Measurements from ENCODE around the gene PAK2.
A peak's percentile ranks its signal among the peaks of the same experiment; 100 is the strongest.
"Not testable (repeated sequence)": the region's sequence is repeated elsewhere in the genome, so short reads cannot be mapped to it uniquely, and the experiment has no call there.

Gene PAK2

DNA sequence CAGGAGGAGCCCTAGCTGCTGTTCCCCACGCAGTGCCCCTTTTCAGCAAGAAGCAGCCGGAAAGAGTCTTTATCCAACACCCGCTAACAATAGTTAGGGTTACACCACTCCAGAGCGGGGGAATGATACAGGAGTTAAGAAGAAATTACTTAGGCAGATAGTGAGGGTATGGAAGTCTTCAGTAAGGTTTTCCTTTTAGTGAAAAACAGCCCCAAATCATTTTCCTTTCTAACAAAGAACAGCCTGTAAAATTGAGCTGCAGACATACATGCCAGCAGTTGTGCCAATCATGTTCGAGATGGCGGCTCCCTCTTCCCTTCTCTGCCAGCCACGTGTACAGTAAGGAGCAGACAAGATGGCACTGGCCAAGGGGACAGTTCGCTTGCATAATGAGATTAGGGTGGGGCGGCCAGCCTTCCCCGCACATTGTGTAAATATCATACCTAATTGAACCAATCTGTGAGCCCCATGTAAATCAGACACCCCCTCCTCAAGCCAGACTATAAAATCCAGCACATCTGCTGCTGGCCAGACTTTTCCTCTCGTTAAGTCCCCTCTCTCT, 109.6 kb downstream of the PAK2 start:
- no peak for DNase-seq

DNA sequence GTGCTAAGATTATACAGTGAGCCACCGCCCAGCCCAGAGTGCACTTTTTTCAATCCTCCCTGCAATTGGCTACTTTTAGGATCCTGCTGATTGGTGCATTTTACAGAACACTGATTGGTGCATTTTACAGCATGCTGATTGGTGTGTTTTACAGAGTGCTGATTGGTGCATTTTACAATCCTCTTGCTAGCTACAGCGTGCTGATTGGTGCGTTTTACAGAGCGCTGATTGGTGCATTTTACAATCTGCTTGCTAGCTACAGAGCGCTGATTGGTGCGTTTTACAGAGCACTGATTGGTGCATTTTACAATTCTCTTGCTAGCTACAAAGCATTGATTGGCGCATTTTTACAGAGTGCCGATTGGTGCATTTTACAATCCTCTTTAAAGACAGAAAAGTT, 123.3 kb downstream of the PAK2 start:
- DNase-seq = not testable (repeated sequence)

DNA sequence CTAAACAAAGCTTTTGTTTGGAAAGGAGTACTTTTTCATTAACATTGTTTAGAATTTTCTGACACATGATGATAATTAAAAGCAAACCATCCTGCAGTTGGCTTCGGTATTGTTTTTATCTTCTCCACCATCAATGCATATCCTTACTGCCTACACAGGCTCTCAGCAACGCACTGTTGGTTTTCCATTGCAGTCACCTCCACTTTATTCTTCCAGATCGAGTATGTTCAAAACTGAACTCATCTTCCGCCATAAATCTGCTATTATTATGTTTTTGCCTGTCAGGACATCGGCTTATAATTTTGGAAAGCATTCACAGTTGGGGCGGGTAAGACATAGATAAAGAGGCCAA, 127.5 kb downstream of the PAK2 start:
- DNase-seq = no peak

DNA sequence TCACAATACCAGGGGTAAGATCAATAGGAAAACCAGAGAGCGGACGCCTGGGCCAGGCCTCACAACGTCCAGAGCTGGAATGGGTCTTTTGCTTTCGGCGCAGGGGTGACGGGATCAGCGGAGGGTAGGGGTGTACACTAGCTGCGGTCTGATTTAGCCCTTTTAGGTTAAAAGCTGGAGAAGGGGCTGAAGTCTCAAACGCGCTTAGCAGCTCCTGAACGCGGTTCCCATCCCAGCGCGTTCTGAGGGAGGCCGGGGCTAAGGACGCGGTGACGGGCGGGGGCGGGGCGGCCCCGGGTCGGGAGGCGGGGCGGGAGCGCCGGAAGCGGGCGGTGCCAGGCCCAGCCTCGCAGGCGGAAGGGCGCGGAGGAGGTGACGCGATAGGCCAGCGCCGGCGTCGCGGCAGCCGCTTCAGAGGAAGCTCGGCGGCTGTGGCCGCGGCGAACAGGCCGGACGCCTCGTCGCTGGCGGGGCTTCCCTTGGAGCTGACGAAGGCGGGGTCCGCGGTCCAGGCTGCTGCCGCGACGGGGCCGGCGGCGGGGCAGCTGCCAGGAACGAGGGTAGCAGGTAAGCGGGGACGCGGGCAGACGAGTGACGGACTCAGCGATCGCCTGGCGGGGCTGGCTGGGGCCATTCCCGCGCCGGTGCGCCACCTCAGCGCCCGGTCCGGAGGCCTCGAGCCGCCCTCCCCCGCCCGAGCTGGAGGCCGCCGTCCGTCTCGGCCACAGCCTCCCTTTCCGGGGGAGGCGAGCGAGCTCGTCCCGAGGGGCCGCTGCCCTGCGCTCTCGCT, 128.0 kb downstream of the PAK2 start, which contains the start of gene SENP5:
TSS of gene SENP5 (plus strand) at position 414 of the 790 bp plus-strand sequence. CDS start 17,262 bp downstream, outside the sequence.
- peak; percentile 12 for DNase-seq

DNA sequence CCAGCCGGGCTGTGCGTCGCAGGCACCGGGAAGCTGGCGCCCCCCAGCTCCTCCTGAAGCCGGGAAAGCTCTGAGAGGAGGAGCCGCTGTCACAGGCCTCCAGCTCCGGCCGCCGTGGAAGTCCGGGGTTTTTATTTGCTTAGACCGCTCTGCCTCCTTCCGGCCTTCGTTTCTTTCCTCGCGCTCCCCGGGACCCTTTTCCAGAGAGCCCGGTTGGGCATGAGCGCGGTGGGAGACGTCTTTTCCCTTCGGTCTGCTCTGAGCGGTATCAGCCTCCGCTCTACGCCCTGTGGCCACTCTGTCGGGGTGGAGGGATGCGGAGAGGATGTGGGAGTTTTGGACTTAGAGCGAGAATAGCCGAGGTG, 128.6 kb downstream of the PAK2 start:
- no peak for DNase-seq

DNA sequence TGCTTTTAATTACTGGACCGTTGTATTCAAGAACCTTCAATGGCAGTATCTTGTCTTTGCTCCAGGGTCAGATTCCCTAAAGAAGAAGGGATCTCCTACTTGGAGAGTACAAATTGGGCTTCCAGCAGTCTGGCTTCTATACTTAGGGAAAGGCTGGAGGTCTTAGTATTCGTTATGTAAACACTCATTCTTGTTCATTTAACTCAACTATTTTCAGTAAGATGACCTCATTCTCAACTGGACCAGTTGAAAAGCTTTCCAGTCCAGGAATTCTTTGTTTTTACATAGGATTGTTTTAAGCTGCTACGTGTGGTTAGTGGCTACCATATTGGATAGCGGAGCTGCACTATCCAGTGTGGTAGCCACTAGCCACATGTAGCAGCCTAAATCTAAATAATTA, 132.7 kb downstream of the PAK2 start:
- no peak for DNase-seq

DNA sequence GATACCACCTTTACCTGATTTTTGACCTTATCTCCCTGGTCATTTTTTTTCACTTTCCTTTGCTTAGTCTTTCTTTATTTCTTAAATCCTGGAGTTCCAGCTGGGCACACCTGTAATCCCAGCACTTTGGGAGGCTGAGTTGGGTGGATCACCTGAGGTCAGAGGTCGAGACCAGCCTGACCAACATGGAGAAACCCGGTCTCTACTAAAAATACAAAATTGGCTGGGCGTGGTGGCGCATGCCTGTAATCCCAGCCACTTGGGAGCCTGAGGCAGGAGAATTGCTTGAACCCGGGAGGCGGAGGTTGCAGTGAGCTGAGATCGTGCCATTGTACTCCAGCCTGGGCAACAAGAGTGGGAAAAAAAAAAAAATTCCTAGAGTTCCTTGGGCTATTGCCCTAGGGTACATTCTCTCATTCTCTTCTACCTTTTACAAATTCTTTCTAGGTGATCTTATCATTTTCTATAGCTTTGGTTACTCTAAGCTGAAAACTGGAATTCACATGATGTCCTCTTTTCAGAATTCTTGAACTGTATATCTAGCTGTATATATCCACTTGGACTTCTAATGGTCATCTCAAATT, 134.9 kb downstream of the PAK2 start:
- DNase-seq = not testable (repeated sequence)

DNA sequence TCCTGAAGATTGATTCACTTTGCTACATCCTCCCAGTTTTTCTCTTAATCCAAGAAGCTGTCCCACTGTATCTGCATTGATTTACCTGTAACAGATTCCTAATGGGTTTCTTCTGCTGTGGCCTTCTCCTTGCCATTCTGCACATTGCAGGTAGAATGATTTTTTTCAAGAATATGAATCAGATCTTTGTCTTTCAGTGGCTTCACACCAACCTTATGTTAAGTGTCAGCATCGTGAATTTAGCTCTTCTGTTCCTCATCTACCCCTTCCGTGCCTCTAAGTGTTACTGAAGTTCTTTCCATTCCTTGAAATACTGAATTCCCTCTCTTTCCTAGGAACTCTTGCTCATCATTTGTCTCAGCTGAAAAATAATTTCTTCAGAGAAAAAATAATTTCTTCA, 135.6 kb downstream of the PAK2 start:
- no peak for DNase-seq
